ENCODE results near the gene RGS11. TPM values are rescaled to one million over a fixed set of nuclear protein-coding genes. Genes with fewer than 3 reads are reported as not detected.

Gene RGS11
- total RNA-seq, 1 experiment from 2014 or later = 0.85 TPM

DNA sequence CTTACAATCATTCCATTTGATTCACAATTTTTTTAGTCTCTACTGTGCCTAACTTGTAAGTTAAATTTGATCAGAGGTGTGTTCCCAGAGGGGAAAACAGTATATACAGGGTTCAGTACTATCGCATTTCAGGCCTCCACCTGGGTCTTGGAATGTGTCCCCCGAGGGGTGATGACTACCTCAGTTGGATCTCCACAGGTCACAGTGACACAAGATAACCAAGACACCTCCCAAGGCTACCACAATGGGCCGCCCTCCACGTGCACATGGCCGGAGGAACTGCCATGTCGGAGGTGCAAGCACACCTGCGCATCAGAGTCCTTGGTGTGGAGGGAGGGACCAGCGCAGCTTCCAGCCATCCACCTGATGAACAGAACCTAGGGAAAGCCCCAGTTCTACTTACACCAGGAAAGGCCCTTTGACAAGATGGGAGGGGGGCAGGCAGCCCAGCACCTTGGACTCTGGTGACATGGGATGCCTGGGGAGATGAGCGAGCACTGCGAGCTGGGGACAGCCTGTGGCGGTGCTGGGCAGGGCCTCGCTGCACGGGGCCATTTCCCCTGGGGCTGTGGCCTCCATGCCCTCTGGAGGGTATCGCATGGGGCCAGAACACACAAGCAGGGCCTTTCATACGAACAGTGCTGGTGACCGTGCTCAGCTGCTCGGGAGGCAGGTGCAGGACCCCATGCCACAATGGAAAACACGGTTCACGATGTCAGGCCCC lies 41.2 kb upstream of the RGS11 start:
- H3K9me3 Mint-ChIP-seq (ENCODE audit: low read depth, unreplicated experiment) = no peaks in the 10 kb centered on the region
- CTCF ChIA-PET = no interaction called here
- peaks cover 15% of the 10 kb centered on the region for H3K4me1 Mint-ChIP-seq (ENCODE audit: low read depth, unreplicated experiment)
- no TSS peak for BruUV-seq (replicated peaks)
- no peaks in the 10 kb centered on the region for H3K27me3 Mint-ChIP-seq (ENCODE audit: unreplicated experiment)
- intact Hi-C loops (cut with micrococcal nuclease; ENCODE audit: unreplicated experiment) = no loop called here
- H3K36me3 Mint-ChIP-seq (ENCODE audit: insufficient read depth, unreplicated experiment) = peaks cover 25% of the 10 kb centered on the region
- no peak overlapping the region for H3K4me3 Mint-ChIP-seq (ENCODE audit: low read depth, unreplicated experiment)
- no peak overlapping the region for H3K27ac Mint-ChIP-seq (ENCODE audit: unreplicated experiment)
- TF ChIP-seq, protein P1, sequence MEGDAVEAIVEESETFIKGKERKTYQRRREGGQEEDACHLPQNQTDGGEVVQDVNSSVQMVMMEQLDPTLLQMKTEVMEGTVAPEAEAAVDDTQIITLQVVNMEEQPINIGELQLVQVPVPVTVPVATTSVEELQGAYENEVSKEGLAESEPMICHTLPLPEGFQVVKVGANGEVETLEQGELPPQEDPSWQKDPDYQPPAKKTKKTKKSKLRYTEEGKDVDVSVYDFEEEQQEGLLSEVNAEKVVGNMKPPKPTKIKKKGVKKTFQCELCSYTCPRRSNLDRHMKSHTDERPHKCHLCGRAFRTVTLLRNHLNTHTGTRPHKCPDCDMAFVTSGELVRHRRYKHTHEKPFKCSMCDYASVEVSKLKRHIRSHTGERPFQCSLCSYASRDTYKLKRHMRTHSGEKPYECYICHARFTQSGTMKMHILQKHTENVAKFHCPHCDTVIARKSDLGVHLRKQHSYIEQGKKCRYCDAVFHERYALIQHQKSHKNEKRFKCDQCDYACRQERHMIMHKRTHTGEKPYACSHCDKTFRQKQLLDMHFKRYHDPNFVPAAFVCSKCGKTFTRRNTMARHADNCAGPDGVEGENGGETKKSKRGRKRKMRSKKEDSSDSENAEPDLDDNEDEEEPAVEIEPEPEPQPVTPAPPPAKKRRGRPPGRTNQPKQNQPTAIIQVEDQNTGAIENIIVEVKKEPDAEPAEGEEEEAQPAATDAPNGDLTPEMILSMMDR (IDR thresholded peaks at IDR 0.05; ENCODE audit: unreplicated experiment) = no peak
- DNase-seq = no peak

GRCh38 chr16:314795-315299 lies 39.1 kb upstream of the RGS11 start:
- H3K36me3 Mint-ChIP-seq (ENCODE audit: insufficient read depth, unreplicated experiment) = peaks cover 30% of the 10 kb centered on the region
- no peak for DNase-seq
- no TSS peak for BruUV-seq (replicated peaks)

GRCh38 chr16:314351-314750 lies 38.6 kb upstream of the RGS11 start:
- no peaks in the 10 kb centered on the region for H3K4me1 Mint-ChIP-seq (ENCODE audit: low read depth, unreplicated experiment)
- CTCF ChIA-PET = no interaction called here
- TF ChIP-seq, protein P1 (IDR thresholded peaks at IDR 0.05; ENCODE audit: unreplicated experiment) = no peak
- H3K27me3 Mint-ChIP-seq (ENCODE audit: unreplicated experiment) = no peaks in the 10 kb centered on the region
- intact Hi-C loops (cut with micrococcal nuclease; ENCODE audit: unreplicated experiment) = no loop called here
- no TSS peak for BruUV-seq (replicated peaks)
- H3K27ac Mint-ChIP-seq (ENCODE audit: unreplicated experiment) = no peak overlapping the region
- H3K9me3 Mint-ChIP-seq (ENCODE audit: low read depth, unreplicated experiment) = no peaks in the 10 kb centered on the region
- H3K36me3 Mint-ChIP-seq (ENCODE audit: insufficient read depth, unreplicated experiment) = peaks cover 34% of the 10 kb centered on the region
- H3K4me3 Mint-ChIP-seq (ENCODE audit: low read depth, unreplicated experiment) = no peak overlapping the region
- no peak for DNase-seq

More at GRCh38 chr16:314795-315299, 39.1 kb upstream of the RGS11 start:
- H3K27me3 Mint-ChIP-seq (ENCODE audit: unreplicated experiment) = no peaks in the 10 kb centered on the region
- H3K9me3 Mint-ChIP-seq (ENCODE audit: low read depth, unreplicated experiment) = no peaks in the 10 kb centered on the region
- CTCF ChIA-PET = no interaction called here
- peaks cover 5% of the 10 kb centered on the region for H3K4me1 Mint-ChIP-seq (ENCODE audit: low read depth, unreplicated experiment)
- TF ChIP-seq, protein P1 (IDR thresholded peaks at IDR 0.05; ENCODE audit: unreplicated experiment) = no peak
- intact Hi-C loops (cut with micrococcal nuclease; ENCODE audit: unreplicated experiment) = no loop called here
- no peak overlapping the region for H3K27ac Mint-ChIP-seq (ENCODE audit: unreplicated experiment)
- no peak overlapping the region for H3K4me3 Mint-ChIP-seq (ENCODE audit: low read depth, unreplicated experiment)

DNA sequence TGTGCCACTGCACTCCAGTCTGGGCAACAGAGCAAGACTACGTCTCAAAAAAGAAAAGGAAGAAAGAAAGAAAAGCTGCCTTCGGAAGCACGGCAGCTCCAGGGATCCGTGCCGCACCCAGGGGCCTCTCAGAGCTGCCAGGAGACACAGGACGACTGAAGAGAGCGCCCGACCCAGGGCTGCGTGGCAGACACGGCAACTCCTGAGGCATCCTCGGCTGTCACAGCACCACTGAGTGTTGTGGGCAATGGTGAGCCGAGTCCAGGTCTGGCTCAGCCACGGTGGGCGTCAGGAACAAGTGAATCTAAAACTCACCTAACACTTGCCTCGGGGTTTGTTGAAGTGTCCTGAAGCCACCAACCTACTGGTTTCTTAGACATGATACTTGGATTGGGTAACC lies 36.0 kb upstream of the RGS11 start:
- Mint-ChIP-seq H3K4me3 (ENCODE audit: low read depth, unreplicated experiment) (no peak overlapping the region), H3K9me3 (ENCODE audit: low read depth, unreplicated experiment) (no peaks in the 10 kb centered on the region), H3K36me3 (ENCODE audit: insufficient read depth, unreplicated experiment) (peaks cover 37% of the 10 kb centered on the region), H3K4me1 (ENCODE audit: low read depth, unreplicated experiment) (no peaks in the 10 kb centered on the region), H3K27ac (ENCODE audit: unreplicated experiment) (no peak overlapping the region), H3K27me3 (ENCODE audit: unreplicated experiment) (no peaks in the 10 kb centered on the region)
- CTCF ChIA-PET = no interaction called here
- TF ChIP-seq, protein P1 (IDR thresholded peaks at IDR 0.05; ENCODE audit: unreplicated experiment) = no peak
- BruUV-seq (replicated peaks) = no TSS peak
- DNase-seq = no peak
- intact Hi-C loops (cut with micrococcal nuclease; ENCODE audit: unreplicated experiment) = no loop called here
